C4-2B (cell line): ENCODE measurements around the gene ATP7B.

Experiments used
- ZFX ChIP-seq: fragments of 450-650 bp; IDR thresholded peaks from 2 replicates; pipeline ENCODE4 v1.6.1; 2017
- TF ChIP-seq, protein P1 (sequence below): fragments of 450-650 bp; conservative IDR thresholded peaks from 2 replicates; pipeline ENCODE4 v1.5.1; 2017; ENCODE audit warnings: mild to moderate bottlenecking

DNA sequence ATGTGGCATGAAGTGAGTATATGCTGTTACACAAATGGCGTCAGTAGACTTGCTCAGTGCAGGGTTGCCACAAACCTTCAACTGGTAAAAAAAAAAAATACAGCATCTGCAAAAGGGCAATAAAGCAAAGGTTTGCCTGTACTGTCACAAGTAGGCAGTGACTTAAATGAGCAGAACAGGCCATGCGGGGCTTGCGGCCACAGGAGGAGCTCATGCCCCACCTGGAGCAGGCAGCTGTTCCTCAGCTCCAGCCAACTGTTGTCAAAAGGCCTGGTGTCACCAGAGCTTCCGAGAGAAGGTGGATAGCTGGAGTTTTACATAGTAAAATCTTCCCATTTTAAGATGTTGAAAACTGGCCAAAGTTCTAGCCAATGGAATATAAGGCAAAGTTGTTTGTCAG, 7.7 kb downstream of the ATP7B start:
- TF ChIP-seq, protein P1, sequence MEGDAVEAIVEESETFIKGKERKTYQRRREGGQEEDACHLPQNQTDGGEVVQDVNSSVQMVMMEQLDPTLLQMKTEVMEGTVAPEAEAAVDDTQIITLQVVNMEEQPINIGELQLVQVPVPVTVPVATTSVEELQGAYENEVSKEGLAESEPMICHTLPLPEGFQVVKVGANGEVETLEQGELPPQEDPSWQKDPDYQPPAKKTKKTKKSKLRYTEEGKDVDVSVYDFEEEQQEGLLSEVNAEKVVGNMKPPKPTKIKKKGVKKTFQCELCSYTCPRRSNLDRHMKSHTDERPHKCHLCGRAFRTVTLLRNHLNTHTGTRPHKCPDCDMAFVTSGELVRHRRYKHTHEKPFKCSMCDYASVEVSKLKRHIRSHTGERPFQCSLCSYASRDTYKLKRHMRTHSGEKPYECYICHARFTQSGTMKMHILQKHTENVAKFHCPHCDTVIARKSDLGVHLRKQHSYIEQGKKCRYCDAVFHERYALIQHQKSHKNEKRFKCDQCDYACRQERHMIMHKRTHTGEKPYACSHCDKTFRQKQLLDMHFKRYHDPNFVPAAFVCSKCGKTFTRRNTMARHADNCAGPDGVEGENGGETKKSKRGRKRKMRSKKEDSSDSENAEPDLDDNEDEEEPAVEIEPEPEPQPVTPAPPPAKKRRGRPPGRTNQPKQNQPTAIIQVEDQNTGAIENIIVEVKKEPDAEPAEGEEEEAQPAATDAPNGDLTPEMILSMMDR: no peak
- no peak for TF ChIP-seq ZFX
